ENCODE data around the gene RRP15.

- TF ChIP-seq POLR2A (IDR thresholded peaks at IDR 0.05) (no peak), CTCF (IDR thresholded peaks at IDR 0.05) (no peak)
Measured at GRCh38 chr1:218348628-218349071, 63.6 kb downstream of the RRP15 start.
